ENCODE results near the gene CALHM6.
"Not testable (repeated sequence)": the region's sequence is repeated elsewhere in the genome, so short reads cannot be mapped to it uniquely, and the experiment has no call there.

CALHM6 gene

DNA sequence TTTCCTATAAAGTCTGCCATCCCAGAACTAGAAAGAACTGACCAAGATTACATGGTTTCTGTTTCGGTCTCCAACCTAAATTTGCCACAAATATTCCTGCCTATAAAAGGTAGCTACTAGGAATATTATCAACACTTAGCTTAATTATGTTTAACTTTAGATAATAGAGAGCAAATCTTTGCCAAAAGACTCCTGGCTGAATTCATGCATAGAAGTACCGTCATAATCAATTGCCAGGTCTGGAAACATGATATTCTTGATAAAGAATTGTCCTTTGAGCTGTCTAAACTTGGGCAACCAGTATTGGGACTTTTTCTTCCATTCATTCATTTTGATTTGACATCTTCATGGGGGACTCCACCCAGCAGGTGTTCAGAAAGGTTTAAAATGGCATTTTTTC lies 22.4 kb downstream of the CALHM6 start:
- DNase-seq: no peak

DNA sequence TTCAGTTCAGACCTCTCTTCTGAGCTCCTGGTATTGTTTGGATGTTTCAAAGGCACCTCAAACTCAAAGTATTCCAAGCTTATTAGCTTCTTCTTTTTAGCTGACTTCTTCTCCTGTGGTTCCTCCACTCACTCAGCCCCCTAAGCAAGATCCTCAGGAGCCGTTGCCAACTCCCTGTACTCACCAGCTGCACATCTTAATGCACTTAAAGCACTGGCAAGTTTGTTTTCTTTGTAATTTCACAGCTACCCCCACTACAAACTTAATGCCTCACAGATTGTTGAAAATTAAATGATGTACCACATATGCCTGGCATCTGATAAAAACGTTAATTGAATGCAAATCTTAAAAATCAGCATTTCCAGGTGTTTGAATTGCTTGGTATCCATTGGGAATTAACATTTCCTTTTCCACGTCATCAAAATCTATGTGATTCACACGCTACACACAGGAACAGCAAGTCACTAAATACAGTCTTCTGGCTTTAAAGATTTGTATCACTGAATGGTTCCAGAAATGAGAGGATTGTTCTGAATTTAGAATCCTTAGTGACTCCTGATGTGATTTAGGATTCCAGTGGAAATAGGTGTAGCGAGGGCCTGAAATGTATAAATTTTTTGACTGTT lies 24.5 kb downstream of the CALHM6 start:
- DNase-seq: no peak

DNA sequence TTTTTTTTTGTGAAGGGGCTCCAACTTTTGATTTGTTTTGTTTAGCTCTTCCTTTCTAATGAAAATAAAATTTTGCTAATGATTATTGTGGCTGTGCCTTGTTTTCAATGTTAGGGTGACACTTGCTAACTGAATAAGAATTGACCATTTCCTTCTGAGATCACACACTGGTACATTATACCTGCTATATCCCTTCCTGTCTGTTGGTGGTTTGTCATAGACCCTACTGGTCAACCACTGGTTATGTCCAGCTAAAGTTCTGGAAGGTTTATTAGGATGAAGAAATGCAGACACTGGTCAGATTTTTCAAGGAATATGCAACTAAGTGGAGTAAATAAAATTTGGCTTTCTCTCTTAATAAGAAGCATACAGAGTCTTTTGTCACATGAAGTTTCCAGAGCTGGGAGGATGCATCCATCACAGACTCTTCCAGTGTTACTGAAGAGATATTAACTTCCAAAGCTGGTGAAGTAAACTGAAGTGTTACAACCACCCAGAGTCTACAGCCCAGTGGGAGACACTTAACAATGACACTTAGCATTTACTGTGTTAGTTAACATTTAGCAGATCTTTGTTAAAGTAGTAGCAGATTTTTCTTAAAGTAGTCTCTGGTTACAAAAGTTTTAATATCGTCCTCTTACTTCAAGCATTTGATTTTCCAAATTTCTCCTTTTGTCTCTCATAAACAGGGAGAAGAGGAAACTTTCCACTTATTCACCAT lies 30.6 kb downstream of the CALHM6 start:
- no peak for DNase-seq

DNA sequence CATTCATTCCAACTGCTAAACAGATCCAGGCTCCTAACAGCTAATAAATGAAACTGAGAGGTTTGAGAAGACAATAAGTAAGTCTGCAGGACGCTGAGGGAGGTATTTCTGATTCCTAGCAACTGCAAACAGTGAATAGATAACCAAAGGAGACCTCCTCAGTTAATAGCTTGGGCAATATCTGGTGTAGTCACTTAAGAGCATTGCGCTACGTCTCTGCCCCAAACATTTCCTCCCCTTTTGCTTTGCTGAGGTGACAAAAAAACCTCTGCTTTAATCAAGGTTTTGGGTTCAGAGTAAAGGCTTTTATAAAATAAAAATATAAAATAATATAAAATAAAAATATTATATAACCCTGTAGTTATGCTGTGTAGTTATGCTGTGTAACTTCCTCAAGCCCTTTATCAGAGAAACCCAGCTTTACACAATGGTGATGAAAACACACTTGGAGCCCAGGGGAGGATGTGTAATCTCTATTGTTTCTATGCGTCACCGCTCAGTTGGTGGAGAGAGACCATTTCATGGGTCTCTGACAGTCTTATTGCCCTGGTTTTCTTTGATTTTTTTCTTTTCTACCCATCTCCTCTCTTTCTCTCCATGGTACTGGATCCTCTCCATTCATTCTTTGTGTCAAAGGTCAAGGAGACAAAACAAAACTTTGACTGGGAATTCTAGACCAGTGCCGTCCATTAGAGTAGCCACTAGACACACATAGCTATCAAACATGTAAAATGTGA lies 31.3 kb downstream of the CALHM6 start:
- DNase-seq: no peak

DNA sequence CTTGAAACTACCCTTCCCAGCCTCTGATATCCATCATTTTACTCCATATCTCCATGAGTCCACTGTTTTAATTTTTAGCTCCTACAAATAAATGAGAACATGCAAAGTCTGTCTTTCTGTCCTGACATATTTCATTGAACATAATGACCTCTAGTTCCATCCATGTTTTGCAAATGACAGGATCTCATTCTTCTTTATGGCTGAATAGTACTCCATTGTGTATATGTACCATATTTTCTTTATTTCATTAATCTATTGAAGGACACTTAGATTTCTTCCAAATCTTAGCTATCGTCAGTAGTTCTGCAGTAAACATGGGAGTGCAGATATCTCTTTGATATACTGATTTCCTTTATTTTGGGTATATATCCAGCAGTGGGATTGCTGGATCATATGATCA lies 34.0 kb downstream of the CALHM6 start:
- not testable (repeated sequence) for DNase-seq

DNA sequence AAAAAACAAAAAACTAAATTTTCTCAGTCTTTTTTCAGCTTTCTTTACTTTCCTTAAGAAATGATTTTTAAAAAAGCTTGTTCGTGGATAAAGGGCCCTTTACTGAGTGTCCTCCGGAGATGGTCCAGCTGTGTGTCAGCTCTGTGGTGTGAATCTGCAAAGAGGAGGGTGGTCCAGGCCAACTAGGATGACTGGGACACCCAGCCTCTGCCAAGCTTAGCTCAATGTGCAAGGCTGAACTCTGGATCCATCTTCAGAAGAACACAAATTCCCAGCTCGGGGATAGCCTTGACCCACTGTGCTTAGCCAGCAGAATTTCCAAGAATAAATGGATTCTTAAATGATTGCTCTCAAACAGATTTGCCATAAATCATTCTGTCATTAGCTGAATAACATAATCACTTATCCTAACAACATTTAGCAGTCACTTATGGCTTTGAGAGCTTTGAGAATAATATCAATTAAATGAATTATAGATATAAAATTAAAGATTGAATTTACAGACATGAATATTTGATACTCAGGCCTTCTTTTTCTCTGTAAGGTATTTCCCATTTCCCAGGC lies 36.0 kb downstream of the CALHM6 start:
- no peak for DNase-seq

DNA sequence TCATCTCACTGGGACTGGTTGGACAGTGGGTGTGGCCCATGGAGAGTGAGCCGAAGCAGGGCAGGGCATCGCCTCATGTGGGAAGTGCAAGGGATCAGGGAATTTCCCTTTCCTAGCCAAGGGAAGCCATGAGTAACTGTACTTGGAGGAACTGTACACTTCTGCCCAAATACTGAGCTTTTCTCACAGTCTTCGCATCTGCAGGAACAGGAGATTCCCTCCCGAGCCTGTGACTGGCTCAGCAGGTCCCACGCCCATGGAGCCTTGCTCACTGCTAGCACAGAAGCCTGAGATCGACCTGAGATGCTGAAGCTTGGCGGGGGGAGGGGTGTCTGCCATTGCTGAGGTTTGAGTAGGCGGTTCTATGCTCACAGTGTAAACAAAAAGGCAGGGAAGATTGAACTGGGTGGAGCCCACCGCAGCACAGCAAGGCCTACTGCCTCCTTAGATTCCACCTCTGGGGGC lies 39.8 kb downstream of the CALHM6 start:
- DNase-seq: peak; percentile 33

DNA sequence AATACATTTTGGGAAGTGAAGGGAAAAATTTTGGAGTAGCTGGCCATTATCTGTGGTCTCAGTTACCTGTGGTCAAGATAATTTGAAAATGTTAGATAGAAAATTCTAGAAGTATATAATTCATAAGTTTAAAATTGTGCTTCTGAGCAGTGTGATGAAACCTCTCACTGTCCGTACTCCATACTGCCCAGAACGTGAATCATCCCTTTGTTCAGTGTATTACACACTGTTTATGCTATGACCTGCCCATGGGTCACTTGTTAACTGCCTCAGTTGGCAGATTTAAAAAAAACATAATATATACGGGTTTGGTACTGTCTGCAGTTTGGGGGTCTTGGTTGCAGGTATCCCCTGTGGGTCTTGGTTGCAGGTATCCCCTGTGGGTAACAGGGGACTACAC lies 46.1 kb downstream of the CALHM6 start:
- no peak for DNase-seq

DNA sequence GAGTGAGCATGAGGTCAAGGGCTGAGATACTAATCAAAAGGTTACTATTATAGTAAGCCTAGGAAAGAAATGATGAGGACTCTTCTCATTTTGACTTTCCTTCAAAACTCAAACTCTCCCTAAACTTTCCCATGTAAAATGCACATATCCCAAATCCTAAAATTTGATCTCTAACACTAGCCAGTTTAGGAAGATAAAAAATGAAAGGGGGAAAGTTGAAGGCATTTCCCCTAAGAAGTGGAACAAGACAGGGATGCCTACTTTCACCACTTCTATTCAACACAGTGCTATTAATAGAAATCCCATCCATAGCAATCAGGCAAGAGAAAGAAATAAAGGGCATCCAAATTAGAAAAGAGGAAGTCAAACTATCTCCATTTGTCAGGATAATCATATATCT lies 47.4 kb downstream of the CALHM6 start:
- no peak for DNase-seq

DNA sequence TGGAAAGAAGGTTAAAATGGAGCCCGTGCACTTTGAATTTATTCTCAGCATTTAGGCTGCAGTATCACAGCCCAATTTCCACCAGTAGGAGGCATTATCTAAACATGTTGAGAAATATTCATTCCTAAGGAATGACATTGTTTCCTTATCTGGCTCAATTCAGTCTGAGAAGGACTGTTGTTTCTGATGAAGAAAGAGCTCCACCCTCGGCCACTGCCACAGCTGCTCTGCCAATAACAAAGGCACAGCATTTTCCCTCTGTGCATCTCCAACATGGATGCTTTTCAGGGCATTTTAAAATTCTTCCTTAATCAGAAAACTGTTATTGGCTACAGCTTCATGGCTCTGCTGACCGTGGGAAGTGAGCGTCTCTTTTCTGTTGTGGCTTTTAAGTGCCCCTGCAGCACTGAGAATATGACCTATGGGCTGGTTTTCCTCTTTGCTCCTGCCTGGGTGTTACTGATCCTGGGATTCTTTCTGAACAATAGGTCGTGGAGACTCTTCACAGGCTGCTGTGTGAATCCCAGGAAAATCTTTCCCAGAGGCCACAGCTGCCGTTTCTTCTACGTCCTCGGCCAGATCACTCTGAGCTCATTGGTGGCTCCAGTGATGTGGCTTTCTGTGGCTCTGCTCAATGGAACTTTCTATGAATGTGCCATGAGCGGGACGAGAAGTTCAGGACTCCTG lies 50.4 kb downstream of the CALHM6 start, which contains the start of gene CALHM5:
CALHM5 (plus strand) TSS at position 216 of the 687 bp plus-strand sequence; CDS start at position 274, 58 bp downstream.
- no peak for DNase-seq

DNA sequence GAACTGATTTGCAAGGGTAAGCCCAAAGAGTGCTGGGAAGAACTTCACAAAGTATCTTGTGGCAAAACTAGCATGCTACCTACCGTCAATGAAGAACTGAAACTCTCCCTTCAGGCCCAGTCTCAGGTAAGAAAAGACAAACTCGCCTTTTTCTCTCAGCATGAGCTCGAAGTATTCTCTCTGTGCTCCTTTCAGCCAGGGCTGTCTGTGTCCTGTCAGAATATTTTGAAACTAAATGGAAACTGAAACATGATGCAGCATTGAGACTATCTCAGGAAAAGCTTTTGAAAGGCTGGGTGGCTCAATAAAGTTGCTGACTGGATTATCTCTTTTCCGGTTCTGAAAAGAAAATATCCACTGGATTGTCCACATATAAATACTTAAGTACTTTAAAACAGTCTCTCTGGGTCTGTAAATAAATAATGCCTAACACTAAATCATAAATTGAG lies 51.0 kb downstream of the CALHM6 start:
- no peak for DNase-seq

DNA sequence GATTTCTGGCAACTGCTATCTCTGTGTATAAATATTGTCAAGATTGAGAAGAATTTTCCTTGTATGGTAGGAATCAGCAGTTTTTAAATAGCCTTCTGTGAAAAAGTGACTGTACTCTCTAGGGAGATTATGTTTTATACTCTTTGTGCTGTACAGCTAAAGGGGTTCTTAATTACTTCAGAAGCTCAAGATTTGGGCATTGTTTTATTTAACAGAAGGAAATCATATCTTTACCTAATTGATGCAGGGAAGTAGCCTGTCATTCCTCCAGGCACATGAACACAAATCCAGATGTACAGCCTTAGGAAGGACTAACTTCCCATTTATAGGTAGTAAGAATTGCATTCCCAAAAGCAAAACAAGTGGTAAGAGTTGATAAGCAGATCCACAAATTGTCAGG lies 51.6 kb downstream of the CALHM6 start:
- no peak for DNase-seq

Data from central memory CD4-positive, alpha-beta T cell (primary cell).